Measurements from ENCODE around the gene ARL2.

DNA sequence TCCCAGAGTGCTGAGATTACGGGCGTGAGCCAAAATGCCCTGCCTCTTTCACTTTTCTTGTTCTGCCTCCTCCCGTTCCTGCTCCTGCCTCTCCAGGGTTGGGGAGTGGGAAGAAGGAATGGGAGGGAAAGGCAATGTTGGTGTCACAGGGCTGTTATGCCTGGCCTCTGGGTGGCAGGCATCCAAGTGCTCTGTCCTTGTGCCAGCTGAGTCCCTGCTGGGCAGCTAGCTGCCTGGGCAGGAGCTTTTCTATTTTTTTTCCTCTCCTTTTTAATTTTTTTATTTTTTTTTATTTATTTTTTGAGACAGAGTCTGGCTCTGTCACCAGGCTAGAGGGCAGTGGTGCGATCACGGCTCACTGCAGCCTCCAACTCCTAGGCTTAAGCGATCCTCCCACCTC, 23.0 kb downstream of the ARL2 start:
- TF ChIP-seq GABPA (IDR thresholded peaks at IDR 0.05; ENCODE audit: low read depth): no peak
- TF ChIP-seq, protein P1, sequence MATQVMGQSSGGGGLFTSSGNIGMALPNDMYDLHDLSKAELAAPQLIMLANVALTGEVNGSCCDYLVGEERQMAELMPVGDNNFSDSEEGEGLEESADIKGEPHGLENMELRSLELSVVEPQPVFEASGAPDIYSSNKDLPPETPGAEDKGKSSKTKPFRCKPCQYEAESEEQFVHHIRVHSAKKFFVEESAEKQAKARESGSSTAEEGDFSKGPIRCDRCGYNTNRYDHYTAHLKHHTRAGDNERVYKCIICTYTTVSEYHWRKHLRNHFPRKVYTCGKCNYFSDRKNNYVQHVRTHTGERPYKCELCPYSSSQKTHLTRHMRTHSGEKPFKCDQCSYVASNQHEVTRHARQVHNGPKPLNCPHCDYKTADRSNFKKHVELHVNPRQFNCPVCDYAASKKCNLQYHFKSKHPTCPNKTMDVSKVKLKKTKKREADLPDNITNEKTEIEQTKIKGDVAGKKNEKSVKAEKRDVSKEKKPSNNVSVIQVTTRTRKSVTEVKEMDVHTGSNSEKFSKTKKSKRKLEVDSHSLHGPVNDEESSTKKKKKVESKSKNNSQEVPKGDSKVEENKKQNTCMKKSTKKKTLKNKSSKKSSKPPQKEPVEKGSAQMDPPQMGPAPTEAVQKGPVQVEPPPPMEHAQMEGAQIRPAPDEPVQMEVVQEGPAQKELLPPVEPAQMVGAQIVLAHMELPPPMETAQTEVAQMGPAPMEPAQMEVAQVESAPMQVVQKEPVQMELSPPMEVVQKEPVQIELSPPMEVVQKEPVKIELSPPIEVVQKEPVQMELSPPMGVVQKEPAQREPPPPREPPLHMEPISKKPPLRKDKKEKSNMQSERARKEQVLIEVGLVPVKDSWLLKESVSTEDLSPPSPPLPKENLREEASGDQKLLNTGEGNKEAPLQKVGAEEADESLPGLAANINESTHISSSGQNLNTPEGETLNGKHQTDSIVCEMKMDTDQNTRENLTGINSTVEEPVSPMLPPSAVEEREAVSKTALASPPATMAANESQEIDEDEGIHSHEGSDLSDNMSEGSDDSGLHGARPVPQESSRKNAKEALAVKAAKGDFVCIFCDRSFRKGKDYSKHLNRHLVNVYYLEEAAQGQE (IDR thresholded peaks at IDR 0.05; ENCODE audit: insufficient replicate concordance, low read depth): no peak
- TF ChIP-seq, protein P2, sequence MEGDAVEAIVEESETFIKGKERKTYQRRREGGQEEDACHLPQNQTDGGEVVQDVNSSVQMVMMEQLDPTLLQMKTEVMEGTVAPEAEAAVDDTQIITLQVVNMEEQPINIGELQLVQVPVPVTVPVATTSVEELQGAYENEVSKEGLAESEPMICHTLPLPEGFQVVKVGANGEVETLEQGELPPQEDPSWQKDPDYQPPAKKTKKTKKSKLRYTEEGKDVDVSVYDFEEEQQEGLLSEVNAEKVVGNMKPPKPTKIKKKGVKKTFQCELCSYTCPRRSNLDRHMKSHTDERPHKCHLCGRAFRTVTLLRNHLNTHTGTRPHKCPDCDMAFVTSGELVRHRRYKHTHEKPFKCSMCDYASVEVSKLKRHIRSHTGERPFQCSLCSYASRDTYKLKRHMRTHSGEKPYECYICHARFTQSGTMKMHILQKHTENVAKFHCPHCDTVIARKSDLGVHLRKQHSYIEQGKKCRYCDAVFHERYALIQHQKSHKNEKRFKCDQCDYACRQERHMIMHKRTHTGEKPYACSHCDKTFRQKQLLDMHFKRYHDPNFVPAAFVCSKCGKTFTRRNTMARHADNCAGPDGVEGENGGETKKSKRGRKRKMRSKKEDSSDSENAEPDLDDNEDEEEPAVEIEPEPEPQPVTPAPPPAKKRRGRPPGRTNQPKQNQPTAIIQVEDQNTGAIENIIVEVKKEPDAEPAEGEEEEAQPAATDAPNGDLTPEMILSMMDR (IDR thresholded peaks at IDR 0.05; ENCODE audit: insufficient read depth, low read length): no peak

All from HL-60 (cell line).